NCI-H510A (cell line): ENCODE measurements around the gene GNPNAT1.
"Not testable (repeated sequence)": the region's sequence is repeated elsewhere in the genome, so short reads cannot be mapped to it uniquely, and the experiment has no call there.

Experiments used
- DNase-seq: peaks from one replicate; lab custom pipeline; 2025; lab: John Stamatoyannopoulos, UW

Gene GNPNAT1

GRCh38 chr14:52729585-52729924 is 61.9 kb downstream of the GNPNAT1 start:
- no peak for DNase-seq

- not testable (repeated sequence) for DNase-seq
These were observed 62.4 kb downstream of the GNPNAT1 start for GRCh38 chr14:52729035-52729434.

DNA sequence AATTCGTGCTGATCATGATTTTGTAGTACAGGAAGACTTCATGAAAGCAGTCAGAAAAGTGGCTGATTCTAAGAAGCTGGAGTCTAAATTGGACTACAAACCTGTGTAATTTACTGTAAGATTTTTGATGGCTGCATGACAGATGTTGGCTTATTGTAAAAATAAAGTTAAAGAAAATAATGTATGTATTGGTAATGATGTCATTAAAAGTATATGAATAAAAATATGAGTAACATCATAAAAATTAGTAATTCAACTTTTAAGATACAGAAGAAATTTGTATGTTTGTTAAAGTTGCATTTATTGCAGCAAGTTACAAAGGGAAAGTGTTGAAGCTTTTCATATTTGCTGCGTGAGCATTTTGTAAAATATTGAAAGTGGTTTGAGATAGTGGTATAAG is 63.9 kb downstream of the GNPNAT1 start:
- not testable (repeated sequence) for DNase-seq
